ENCODE results near the gene ACOT8. TPM values are rescaled to one million over a fixed set of nuclear protein-coding genes. Genes with fewer than 3 reads are reported as not detected.
"Not testable (repeated sequence)": the region's sequence is repeated elsewhere in the genome, so short reads cannot be mapped to it uniquely, and the experiment has no call there.

The ACOT8 gene
- total RNA-seq, 1 donor from 2014 or later = 31.9 TPM

GRCh38 chr20:45834797-45835161 lies 22.4 kb downstream of the ACOT8 start:
- ATAC-seq (no peak), DNase-seq (peak; percentile 43)
- intact Hi-C loops (cut with micrococcal nuclease) = no loop called here

- peak; percentile 88 for ATAC-seq
- DNase-seq = peak; percentile 88
- intact Hi-C loops (cut with micrococcal nuclease) = no loop called here
Observed at GRCh38 chr20:45833883-45834796, 23.1 kb downstream of the ACOT8 start.

DNA sequence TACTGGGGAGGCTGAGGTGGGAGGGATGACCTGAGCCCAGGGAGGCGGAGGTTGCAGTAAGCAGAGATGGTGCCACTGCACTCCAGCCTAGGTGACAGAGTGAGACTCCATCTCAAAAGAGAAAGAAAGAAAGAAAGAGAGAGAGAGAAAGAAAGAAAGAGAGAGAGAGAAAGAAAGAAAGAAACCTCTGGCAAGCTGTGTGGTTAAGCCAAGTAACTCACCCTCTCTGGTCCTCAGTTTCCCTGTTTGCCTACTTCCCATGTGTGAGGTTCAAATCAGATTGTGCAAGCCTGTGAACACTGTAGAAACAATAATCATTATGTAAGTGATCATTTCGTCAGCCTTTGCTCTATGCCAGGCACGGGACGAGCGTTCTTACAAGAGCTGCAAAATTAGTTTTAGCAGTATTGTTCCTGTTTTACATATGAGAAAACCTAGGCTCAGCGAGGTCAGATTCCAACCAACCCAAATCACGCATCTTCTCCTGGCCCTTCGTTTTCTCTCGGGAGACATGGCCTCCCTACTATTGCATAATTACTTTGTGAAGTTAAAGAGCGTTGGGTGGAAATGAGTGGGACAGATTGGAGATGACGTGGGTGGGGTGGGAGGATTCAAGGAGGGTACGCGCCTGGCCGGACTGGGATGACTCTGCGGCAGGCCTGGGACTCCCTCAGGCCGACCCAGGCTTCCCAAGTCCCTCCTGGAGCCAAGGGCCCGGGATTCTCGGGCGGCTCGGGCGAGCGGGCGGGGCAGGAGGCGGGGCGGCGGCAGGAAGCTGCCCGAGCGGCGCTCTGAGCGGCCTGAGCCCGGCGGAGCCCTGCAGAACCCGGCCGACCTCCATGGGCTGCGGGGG lies 23.9 kb downstream of the ACOT8 start, which contains the start of gene SNX21:
TSS of gene SNX21 (plus strand) at position 770 of the 853 bp plus-strand sequence. CDS start 121 bp downstream, outside the sequence.
- ATAC-seq = peak; percentile 89
- intact Hi-C loops (cut with micrococcal nuclease) = no loop called here

GRCh38 chr20:45832619-45833018 lies 24.6 kb downstream of the ACOT8 start:
- intact Hi-C loops (cut with micrococcal nuclease) = no loop called here
- DNase-seq = no peak
- ATAC-seq = no peak

More for the DNA sequence above, 23.9 kb downstream of the ACOT8 start, which contains the start of gene SNX21:
- DNase-seq = peak; percentile 92

DNA sequence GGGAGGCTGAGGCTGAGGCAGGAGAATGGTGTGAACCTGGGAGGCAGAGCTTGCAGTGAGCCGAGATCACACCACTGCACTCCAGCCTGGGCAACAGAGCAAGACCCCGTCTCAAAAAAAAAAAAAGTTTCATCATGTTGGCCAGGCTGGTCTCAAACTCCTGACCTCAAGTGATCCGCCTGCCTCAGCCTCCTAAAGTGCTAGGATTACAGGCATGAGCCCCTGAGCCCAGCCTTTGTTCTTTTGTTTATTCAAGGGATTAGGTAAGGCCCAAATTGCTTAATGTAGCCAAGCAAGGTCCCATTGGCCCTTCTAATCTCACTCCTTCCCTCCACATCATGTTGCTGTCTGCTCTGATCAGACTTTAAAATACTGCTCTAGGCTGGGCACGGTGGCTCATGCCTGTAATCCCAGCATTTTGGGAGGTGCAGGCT lies 27.5 kb downstream of the ACOT8 start:
- ATAC-seq; DNase-seq; intact Hi-C loops (cut with micrococcal nuclease): not testable (repeated sequence)

DNA sequence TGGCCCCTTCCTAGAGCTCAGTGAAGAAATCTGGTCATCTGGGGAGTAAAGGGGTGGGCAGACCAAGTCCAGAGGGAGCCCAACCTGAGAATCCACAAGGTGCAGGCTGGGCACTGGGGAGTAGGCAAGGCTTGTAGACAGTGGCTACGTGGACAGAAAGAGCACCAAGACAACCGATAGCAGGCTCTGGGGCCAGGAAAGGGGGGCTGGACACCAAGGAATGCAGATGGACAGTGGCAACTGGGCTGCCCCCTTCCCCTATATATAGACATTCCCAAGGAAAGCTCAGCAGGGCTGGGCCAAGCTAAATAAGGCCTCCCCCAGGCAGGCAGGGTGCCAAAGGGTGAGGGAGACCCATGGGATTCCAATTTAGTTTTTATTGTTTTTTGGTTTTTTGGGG lies 28.6 kb downstream of the ACOT8 start:
- intact Hi-C loops (cut with micrococcal nuclease) = no loop called here
- no peak for ATAC-seq
- DNase-seq = no peak

DNA sequence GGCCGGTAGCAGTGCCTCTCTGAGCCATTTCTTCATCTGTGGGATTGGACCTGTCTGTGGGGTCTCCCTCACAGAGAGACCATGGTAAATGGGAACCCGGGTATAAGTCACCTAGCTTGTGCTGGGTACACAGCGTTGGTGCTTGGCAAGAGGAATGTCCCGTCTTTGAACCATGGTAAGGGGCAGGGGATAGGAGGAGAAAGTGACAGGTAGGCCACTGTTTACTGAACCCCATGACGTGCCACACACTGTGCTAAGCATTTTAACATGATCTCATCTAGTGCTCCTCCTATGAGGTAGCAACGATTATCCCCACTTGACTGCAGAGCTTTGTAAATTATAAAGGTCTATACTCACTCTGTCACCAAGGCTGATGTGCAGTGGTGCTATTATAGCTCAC lies 29.5 kb downstream of the ACOT8 start:
- ATAC-seq (no peak), DNase-seq (no peak)
- intact Hi-C loops (cut with micrococcal nuclease) = no loop called here

DNA sequence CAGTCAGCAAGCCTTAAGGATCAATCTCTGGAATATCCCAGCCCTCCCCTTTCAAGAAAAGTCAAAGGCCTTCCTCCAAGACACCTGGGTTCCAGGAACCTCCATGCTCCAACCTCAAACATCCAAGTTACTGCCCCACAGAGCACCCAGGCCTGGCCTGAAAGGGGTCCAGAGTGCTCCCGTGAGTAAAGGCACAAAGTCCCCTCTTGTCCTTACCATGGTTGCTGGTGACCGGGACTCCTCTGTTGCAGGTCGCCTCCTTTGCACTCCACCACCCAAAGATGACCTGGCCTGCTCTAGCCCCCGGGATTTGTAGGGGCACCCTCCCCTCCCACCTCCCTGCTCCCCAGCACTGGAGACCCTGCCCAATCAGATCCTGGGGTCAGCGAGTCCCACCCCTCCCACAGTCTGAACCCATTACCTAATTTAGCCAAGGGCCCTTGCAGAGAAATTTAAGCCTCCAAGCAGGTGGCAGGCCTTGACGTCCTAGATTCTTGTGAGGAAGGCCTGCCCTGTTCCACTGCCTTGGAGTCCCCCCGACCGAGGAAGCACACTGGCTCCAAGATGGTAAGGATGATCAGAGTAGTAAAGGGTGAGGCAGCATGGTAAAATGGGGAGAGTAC lies 30.1 kb downstream of the ACOT8 start, which contains the start of gene TNNC2:
TSS of gene TNNC2 (minus strand) at position 283 of the 623 bp plus-strand sequence. CDS start at position 219, 64 bp downstream.
- DNase-seq = no peak
- intact Hi-C loops (cut with micrococcal nuclease) = no loop called here
- ATAC-seq = no peak

DNA sequence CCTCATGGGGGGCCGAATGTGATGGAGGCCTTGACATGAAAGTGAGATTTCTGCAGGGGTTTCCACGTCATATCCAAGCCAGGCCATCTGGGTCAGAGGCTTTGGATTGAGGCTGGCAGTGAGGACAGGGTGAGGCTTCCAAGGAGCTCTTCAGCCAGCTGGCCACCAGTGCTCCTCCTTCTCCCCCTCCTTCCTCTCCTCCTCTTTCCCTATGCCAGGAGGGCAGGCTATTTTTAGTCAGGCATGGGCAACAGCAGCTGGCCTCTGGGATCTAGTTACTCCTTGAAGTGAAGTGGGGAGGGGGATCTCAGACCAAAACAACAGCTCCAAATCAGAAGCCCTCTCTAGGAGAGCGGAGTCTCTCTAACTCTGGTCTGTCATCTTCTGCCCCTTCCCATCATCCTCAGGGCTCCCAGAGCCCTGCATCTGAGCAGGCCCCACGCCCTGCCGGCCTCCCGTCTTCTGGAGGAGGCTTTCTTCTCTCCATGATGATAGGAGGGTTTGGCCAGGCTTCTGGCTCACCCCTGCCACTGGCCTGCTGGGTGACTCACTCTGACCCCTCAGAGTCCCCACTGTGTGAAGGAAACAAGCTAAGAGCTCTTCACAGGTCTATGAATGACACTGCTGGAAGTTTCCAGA lies 30.7 kb downstream of the ACOT8 start:
- no peak for DNase-seq
- intact Hi-C loops (cut with micrococcal nuclease) = no loop called here
- ATAC-seq = peak; percentile 75

DNA sequence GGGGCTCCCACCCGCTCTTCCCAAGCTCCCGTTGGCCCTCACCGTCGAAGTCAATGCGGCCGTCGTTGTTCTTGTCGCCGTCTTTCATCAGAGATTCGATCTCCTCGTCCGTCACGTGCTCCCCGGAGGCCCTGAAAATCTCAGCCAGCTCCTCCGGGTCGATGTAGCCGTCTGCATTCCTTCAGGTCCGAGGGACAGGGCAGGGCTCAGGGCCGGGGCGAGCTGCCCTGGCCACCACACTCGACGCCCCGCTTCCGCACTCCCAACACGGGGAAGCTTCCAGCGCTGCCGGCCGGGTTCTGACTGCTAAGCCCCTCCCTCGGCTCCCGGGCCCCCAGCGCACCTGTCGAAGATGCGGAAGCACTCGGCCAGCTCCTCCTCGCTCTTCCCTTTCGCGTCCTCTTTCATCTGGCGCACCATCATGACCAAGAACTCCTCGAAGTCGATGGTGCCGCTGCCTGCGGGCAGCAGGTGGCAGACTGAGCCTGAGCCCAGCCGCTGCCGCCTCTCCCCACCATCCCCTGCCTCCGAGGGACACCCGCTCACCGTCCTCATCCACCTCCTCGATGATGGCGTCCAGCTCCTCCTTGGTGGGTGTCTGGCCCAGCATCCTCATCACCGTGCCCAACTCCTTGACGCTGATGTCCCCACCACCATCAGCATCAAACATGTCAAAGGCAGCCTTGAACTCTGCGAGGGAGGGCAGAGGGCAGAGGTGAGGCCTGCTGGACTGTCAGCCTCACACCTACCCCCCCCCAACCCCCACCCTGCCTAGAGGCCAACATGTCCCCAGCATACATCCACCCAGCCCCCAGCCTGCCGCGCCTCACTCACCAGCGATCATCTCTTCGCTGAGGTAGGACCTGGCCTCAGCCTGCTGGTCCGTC lies 33.0 kb downstream of the ACOT8 start:
- DNase-seq (peak; percentile 68), ATAC-seq (peak; percentile 76)
- intact Hi-C loops (cut with micrococcal nuclease) = no loop called here

GRCh38 chr20:45822857-45823256 lies 34.3 kb downstream of the ACOT8 start:
- intact Hi-C loops (cut with micrococcal nuclease) = no loop called here
- ATAC-seq (peak; percentile 30), DNase-seq (peak; percentile 54)

DNA sequence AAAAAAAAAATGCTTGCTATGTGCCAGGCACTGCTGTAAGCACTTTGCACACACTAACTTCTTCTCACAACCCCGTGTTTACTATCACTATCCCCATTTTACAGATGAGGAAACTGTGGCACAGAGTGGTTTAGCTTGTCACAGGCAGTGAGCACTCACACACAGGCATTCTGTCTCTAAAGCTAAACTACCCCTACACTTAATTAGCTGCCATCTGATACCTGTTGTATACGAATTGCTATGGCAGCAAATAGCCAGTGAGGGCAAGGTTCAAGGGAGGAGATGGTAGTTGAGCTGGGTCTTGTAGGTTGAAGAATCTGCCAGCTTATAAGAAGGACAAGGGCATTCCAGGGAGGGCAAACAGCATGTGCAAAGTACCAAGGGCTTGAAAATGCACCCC lies 35.2 kb downstream of the ACOT8 start:
- intact Hi-C loops (cut with micrococcal nuclease) = no loop called here
- no peak for ATAC-seq

DNA sequence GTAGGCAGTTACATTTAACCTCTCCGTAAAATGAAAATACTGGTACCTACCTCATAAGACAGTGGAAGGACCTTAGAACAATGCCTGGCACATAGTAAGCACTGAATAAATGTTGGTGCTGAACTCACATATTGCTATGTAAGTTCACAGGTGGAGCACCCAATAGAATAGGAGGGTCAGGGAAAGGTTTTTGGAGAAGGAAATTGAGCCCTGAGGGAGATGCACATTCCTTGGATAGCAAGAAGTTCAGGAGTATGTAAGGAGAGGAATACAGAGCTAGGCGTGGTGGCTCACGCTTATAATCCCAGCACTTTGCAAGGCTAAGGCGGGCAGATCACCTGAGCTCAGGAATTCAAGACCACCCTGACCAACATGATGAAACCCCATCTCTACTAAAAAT lies 37.7 kb downstream of the ACOT8 start:
- no peak for DNase-seq
- intact Hi-C loops (cut with micrococcal nuclease) = no loop called here
- no peak for ATAC-seq

More for the DNA sequence above, 35.2 kb downstream of the ACOT8 start:
- no peak for DNase-seq

DNA sequence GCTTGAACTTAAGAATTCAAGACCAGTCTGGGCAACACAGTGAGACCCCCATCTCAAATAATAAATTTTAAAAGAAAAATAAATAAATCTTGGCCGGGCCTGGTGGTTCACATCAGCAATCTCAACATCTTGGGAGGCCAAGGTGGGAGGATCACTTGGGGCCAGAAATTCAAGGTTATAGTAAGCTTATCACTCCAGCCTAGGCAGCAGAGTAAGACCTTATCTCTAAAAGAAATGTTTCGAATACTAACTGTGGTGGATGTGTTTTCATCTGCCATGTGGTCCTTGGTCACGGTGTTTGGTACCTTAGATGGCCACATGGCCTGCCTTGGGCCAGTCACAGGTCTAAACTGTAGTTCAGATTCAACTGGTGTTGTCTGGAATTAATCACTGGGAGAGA lies 39.0 kb downstream of the ACOT8 start:
- intact Hi-C loops (cut with micrococcal nuclease) = no loop called here
- ATAC-seq (no peak), DNase-seq (no peak)

- DNase-seq = no peak
- intact Hi-C loops (cut with micrococcal nuclease) = no loop called here
- ATAC-seq = no peak
Observed at GRCh38 chr20:45817376-45818194, 39.6 kb downstream of the ACOT8 start.

- ATAC-seq (no peak), DNase-seq (no peak)
- intact Hi-C loops (cut with micrococcal nuclease) = no loop called here
Observed at GRCh38 chr20:45816951-45817350, 40.2 kb downstream of the ACOT8 start.

GRCh38 chr20:45814314-45814713 lies 42.9 kb downstream of the ACOT8 start:
- intact Hi-C loops (cut with micrococcal nuclease) = no loop called here
- ATAC-seq (no peak), DNase-seq (no peak)

Data from left ventricle myocardium superior (tissue), 1 donor.